Panc1 (cell line): ENCODE results near the gene HERC4. TPM values are rescaled to one million over a fixed set of nuclear protein-coding genes. Genes with fewer than 3 reads are reported as not detected.

Experiments
- ATAC-seq: fragments of 200-7000 bp; cut with Tn5 transposase; 2 replicates; pipeline ENCODE4 v1.9.1; 2020; ENCODE audit warnings: mild to moderate bottlenecking, moderate library complexity
- BruUV-seq: library from RNA; stranded (reverse); fragments of 400-500 nt; replicated peaks from 2 replicates; lab custom pipeline; 2021; lab: Mats Ljungman, UMichigan
- CTCF ChIA-PET: fragments of 300-600 bp; sonication (Branson Sonifier 250); formaldehyde crosslinking; loops from one replicate; lab custom pipeline; 2022; ENCODE audit warnings: antibody characterized with exemption; lab: Charles Lee
- POLR2A ChIA-PET: fragments of 300-600 bp; sonication (Branson Sonifier 250); formaldehyde crosslinking; loops from one replicate; lab custom pipeline; 2022; ENCODE audit warnings: antibody characterized with exemption; lab: Charles Lee
- DNase-seq: peaks from one replicate; pipeline ENCODE4 v3.0.0-alpha.2; 2010; ENCODE audit warnings: low read depth, low spot score
- H3K27ac ChIP-seq: 2 replicates; pipeline ENCODE4 v1.5.1; 2011; ENCODE audit warnings: mild to moderate bottlenecking, low read length, inconsistent platforms
- H3K27me3 ChIP-seq: fragments of 200-500 bp; sonication (Bioruptor generic); 2 replicates; pipeline ENCODE4 v1.6.0; 2014; ENCODE audit warnings: low read length, inconsistent platforms; ENCODE audit not compliant: control insufficient read depth, insufficient read depth
- H3K36me3 ChIP-seq: fragments of 200-500 bp; sonication (Bioruptor generic); 2 replicates; pipeline ENCODE4 v1.5.1; 2014; ENCODE audit warnings: inconsistent platforms, mild to moderate bottlenecking, low read length, moderate library complexity; ENCODE audit not compliant: control insufficient read depth, insufficient read depth
- H3K4me1 ChIP-seq: 2 replicates; pipeline ENCODE4 v1.5.1; 2011; ENCODE audit warnings: inconsistent platforms, mild to moderate bottlenecking, low read length, moderate library complexity; ENCODE audit not compliant: control insufficient read depth, insufficient read depth
- H3K4me3 ChIP-seq, 2 experiments: 2 replicates each; pipeline ENCODE4 v1.5.1; 2011 to 2012; ENCODE audit warnings: low read depth in 2 of 2, low read length in 2 of 2, mild to moderate bottlenecking in 2 of 2, inconsistent platforms in 1 of 2, moderate library complexity in 1 of 2
- H3K9me3 ChIP-seq: fragments of 200-500 bp; sonication (Bioruptor generic); 2 replicates; pipeline ENCODE4 v1.5.1; 2014; ENCODE audit warnings: low read depth, mild to moderate bottlenecking, inconsistent platforms, low read length, moderate library complexity; ENCODE audit not compliant: control insufficient read depth, insufficient read depth
- POLR2AphosphoS5 ChIP-seq: IDR thresholded peaks from 2 replicates; pipeline ENCODE4 v1.6.1; 2012; ENCODE audit warnings: mild to moderate bottlenecking, low read depth, low read length, moderate library complexity
- SIN3A ChIP-seq: IDR thresholded peaks from 2 replicates; pipeline ENCODE4 v1.6.1; 2012; ENCODE audit warnings: low read depth, mild to moderate bottlenecking, low read length, moderate library complexity, borderline replicate concordance; ENCODE audit not compliant: insufficient read depth
- TCF7L2 ChIP-seq: IDR thresholded peaks from 2 replicates; pipeline ENCODE4 v1.6.1; 2011; ENCODE audit warnings: mild to moderate bottlenecking, low read depth, low read length, inconsistent platforms
- in situ Hi-C: cut with HindIII; loops from 2 replicates; pipeline ENCODE4 v1.10.0; 2016; ENCODE audit warnings: low sequenced_read_pairs, low pct_unique_long_range_greater_than_20kb
- intact Hi-C: fragments of 100-400 bp; cut with micrococcal nuclease; formaldehyde crosslinking; loops from one replicate; pipeline ENCODE4 v1.10.0; 2022; ENCODE audit not compliant: unreplicated experiment
- total RNA-seq: library from RNA; stranded (reverse); gene quantifications from one replicate; pipeline ENCODE4 v1.2.1, GENCODE V29; 2021; ENCODE audit not compliant: unreplicated experiment
- TF ChIP-seq, protein P1 (sequence below): fragments of 450-650 bp; IDR thresholded peaks from 2 replicates; pipeline ENCODE4 v1.5.1; 2017; ENCODE audit warnings: mild to moderate bottlenecking
- TF ChIP-seq, protein P2 (sequence below), 2 experiments: IDR thresholded peaks; 2 replicates each; pipeline ENCODE4 v1.6.1; 2011 to 2012; ENCODE audit warnings: low read depth in 2 of 2, control low read depth in 1 of 2, low read length in 1 of 2, mild to moderate bottlenecking in 1 of 2, moderate library complexity in 1 of 2; ENCODE audit not compliant: insufficient read depth in 1 of 2

Gene HERC4
- total RNA-seq, 1 experiment from 2014 or later = 119 TPM

DNA sequence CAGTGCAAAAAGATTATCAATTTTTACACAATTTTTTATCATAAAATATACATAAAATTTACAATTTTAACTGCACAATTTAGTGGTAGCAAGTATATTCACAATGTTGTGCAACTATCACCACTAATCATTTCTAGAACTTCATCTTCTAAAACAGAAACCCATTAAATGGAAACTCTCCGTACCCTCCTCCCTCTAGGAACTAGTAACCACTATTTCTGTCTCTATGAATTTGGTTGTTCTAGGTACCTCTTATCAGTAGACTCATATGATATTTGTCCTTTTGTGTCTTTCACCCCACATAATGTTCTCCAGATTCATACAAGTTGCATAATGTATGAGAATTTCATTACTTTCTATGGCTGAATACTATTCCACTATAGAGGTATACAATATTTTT lies 73.5 kb downstream of the HERC4 start:
- CTCF ChIA-PET = no interaction called here
- peaks cover 9% of the 10 kb centered on the region; the same call in 1 of the 2 replicates for H3K36me3 ChIP-seq
- no peak overlapping the region for H3K4me3 ChIP-seq
- no peaks in the 10 kb centered on the region for H3K9me3 ChIP-seq
- H3K4me1 ChIP-seq = no peaks in the 10 kb centered on the region
- TF ChIP-seq, protein P1, sequence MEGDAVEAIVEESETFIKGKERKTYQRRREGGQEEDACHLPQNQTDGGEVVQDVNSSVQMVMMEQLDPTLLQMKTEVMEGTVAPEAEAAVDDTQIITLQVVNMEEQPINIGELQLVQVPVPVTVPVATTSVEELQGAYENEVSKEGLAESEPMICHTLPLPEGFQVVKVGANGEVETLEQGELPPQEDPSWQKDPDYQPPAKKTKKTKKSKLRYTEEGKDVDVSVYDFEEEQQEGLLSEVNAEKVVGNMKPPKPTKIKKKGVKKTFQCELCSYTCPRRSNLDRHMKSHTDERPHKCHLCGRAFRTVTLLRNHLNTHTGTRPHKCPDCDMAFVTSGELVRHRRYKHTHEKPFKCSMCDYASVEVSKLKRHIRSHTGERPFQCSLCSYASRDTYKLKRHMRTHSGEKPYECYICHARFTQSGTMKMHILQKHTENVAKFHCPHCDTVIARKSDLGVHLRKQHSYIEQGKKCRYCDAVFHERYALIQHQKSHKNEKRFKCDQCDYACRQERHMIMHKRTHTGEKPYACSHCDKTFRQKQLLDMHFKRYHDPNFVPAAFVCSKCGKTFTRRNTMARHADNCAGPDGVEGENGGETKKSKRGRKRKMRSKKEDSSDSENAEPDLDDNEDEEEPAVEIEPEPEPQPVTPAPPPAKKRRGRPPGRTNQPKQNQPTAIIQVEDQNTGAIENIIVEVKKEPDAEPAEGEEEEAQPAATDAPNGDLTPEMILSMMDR = no peak
- TF ChIP-seq TCF7L2 (no peak), SIN3A (no peak), POLR2AphosphoS5 (no peak)
- TF ChIP-seq, protein P2, sequence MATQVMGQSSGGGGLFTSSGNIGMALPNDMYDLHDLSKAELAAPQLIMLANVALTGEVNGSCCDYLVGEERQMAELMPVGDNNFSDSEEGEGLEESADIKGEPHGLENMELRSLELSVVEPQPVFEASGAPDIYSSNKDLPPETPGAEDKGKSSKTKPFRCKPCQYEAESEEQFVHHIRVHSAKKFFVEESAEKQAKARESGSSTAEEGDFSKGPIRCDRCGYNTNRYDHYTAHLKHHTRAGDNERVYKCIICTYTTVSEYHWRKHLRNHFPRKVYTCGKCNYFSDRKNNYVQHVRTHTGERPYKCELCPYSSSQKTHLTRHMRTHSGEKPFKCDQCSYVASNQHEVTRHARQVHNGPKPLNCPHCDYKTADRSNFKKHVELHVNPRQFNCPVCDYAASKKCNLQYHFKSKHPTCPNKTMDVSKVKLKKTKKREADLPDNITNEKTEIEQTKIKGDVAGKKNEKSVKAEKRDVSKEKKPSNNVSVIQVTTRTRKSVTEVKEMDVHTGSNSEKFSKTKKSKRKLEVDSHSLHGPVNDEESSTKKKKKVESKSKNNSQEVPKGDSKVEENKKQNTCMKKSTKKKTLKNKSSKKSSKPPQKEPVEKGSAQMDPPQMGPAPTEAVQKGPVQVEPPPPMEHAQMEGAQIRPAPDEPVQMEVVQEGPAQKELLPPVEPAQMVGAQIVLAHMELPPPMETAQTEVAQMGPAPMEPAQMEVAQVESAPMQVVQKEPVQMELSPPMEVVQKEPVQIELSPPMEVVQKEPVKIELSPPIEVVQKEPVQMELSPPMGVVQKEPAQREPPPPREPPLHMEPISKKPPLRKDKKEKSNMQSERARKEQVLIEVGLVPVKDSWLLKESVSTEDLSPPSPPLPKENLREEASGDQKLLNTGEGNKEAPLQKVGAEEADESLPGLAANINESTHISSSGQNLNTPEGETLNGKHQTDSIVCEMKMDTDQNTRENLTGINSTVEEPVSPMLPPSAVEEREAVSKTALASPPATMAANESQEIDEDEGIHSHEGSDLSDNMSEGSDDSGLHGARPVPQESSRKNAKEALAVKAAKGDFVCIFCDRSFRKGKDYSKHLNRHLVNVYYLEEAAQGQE (IDR thresholded peaks at IDR 0.05; ENCODE audit: insufficient read depth in 1 of 2, low read depth in 2 of 2, low read length in 1 of 2) = no peak
- no peak for DNase-seq
- POLR2A ChIA-PET = no interaction called here
- H3K27me3 ChIP-seq = no peaks in the 10 kb centered on the region
- BruUV-seq = no TSS peak
- intact Hi-C loops = no loop called here
- in situ Hi-C loops = no loop called here
- no peak overlapping the region for H3K27ac ChIP-seq
- ATAC-seq = no peak

DNA sequence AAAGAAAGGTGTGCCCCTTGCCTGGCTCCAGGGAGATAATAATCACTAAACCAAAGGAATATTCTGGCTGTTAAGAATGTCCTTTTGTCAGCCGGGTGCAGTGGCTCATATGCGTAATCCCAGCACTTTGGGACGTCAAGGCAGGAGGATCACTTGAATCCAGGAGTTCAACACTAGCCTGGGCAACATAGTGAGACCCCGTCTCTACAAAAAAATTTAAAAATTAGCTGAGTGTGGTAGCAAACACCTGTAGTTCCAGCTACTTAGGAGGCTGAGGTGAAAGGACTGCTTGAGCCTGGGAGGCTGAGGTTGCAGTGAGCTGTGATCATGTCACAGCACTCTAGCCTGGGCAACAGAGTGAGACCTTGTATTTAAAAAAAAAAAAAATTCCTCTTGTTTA lies 74.1 kb downstream of the HERC4 start:
- no peaks in the 10 kb centered on the region for H3K9me3 ChIP-seq
- TF ChIP-seq, protein P2 (IDR thresholded peaks at IDR 0.05; ENCODE audit: insufficient read depth in 1 of 2, low read depth in 2 of 2, low read length in 1 of 2) = no peak
- 0 out of 2 replicates have a peak, but pooled peaks have one; percentile 19 for TF ChIP-seq POLR2AphosphoS5
- intact Hi-C loops (no loop called here), in situ Hi-C loops (no loop called here)
- no TSS peak for BruUV-seq
- no peaks in the 10 kb centered on the region for H3K4me1 ChIP-seq
- ChIA-PET POLR2A (no interaction called here), CTCF (no interaction called here)
- H3K27ac ChIP-seq = no peak overlapping the region
- no peak overlapping the region for H3K4me3 ChIP-seq
- 0 out of 2 replicates have a peak, but pooled peaks have one; percentile 14 for ATAC-seq
- H3K36me3 ChIP-seq = peaks cover 13% of the 10 kb centered on the region; the same call in 1 of the 2 replicates
- no peaks in the 10 kb centered on the region for H3K27me3 ChIP-seq
- no peak for DNase-seq
